Right lobe of liver (tissue), 4 donors: ENCODE data around the gene OTUD1.

ENCODE experiments used
- POLR2A ChIP-seq: fragments of 450-650 bp; IDR thresholded peaks from one replicate; pipeline ENCODE4 v1.6.1; 2017; ENCODE audit warnings: antibody characterized with exemption, mild to moderate bottlenecking
- TF ChIP-seq, protein P1 (sequence below), 4 donors: fragments of 200-600 bp in 3 of 4; fragments of 450-650 bp in 1 of 4; IDR thresholded peaks; one replicate each; pipeline versions ENCODE4 v1.5.1 to v1.8.0; 2016 to 2022; ENCODE audit warnings: antibody characterized with exemption in 4 of 4, mild to moderate bottlenecking in 2 of 4
- donor health status: DM: no; HTN: no; CAD: no.
- donor health status: DM: no; HTN: no; CAD: no.
- donor health status: DM: no; HTN: yes; CAD: no.

- TF ChIP-seq, protein P1, sequence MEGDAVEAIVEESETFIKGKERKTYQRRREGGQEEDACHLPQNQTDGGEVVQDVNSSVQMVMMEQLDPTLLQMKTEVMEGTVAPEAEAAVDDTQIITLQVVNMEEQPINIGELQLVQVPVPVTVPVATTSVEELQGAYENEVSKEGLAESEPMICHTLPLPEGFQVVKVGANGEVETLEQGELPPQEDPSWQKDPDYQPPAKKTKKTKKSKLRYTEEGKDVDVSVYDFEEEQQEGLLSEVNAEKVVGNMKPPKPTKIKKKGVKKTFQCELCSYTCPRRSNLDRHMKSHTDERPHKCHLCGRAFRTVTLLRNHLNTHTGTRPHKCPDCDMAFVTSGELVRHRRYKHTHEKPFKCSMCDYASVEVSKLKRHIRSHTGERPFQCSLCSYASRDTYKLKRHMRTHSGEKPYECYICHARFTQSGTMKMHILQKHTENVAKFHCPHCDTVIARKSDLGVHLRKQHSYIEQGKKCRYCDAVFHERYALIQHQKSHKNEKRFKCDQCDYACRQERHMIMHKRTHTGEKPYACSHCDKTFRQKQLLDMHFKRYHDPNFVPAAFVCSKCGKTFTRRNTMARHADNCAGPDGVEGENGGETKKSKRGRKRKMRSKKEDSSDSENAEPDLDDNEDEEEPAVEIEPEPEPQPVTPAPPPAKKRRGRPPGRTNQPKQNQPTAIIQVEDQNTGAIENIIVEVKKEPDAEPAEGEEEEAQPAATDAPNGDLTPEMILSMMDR (IDR thresholded peaks at IDR 0.05), result no peak
- no peak for TF ChIP-seq POLR2A
Observed at GRCh38 chr10:23467548-23467947, 28.7 kb downstream of the OTUD1 start.
